K562 (cell line): ENCODE measurements around the gene FIZ1. TPM values are rescaled to one million over a fixed set of nuclear protein-coding genes. Genes with fewer than 3 reads are reported as not detected.

ENCODE experiments used
- ATAC-seq: fragments of 200-7000 bp; cut with Tn5 transposase; 3 replicates; pipeline ENCODE4 v1.9.1; 2020; ENCODE audit warnings: moderate library complexity
- BruUV-seq: library from RNA; stranded (reverse); fragments of 400-500 nt; replicated peaks from 2 replicates; lab custom pipeline; 2021; lab: Mats Ljungman, UMichigan
- CTCF ChIA-PET: fragments of 300-600 bp; formaldehyde crosslinking; extraction: SDS; loops from one replicate; lab custom pipeline; 2021; ENCODE audit warnings: low intra/inter-chr PET ratio; lab: Yijun Ruan, JAX
- POLR2A ChIA-PET: fragments of 300-600, 350-650 bp; sonication (Branson Sonifier 250); formaldehyde crosslinking; extraction: SDS; loops from one replicate; lab custom pipeline; 2021; ENCODE audit warnings: antibody characterized with exemption, inconsistent platforms; lab: Yijun Ruan, JAX
- DNase-seq, 4 experiments: peaks; one replicate each; pipeline versions ENCODE4 v3.0.0 to v3.0.0-alpha.2; 2011 to 2018; ENCODE audit warnings: low spot score in 3 of 4, mixed read lengths in 3 of 4; ENCODE audit errors: extremely low read depth in 1 of 4
- FAIRE-seq: peaks from 2 replicates; lab custom pipeline; 2011; peaks lifted over from hg19 to GRCh38; lab: Jason Lieb, UNC
- H2AFZ ChIP-seq: 2 replicates; pipeline ENCODE4 v1.6.0; 2011; ENCODE audit warnings: low read depth, low read length, control low read depth, inconsistent platforms
- H3K27ac ChIP-seq: fragments of 200-600 bp; 3 replicates; pipeline ENCODE4 v1.8.0; 2011; ENCODE audit warnings: low read depth, mild to moderate bottlenecking, control low read depth, inconsistent platforms, low read length, moderate library complexity, mixed read lengths; ENCODE audit errors: extremely low read depth
- H3K27me3 ChIP-seq, 2 experiments: fragments of 300-600 bp in 1 of 2; 2 replicates in 1 of 2; 3 replicates in 1 of 2; pipeline versions ENCODE4 v1.6.0 to v1.8.0; 2011; ENCODE audit warnings: inconsistent platforms in 2 of 2, low read length in 2 of 2, mild to moderate bottlenecking in 1 of 2, mixed read lengths in 1 of 2, moderate library complexity in 1 of 2; ENCODE audit not compliant: control insufficient read depth in 2 of 2, insufficient read depth in 2 of 2
- H3K36me3 ChIP-seq: fragments of 300-600 bp; 3 replicates; pipeline ENCODE4 v1.8.0; 2011; ENCODE audit warnings: mild to moderate bottlenecking, low read length, inconsistent platforms; ENCODE audit not compliant: control insufficient read depth, insufficient read depth
- H3K4me1 ChIP-seq, 2 experiments: fragments of 200-600 bp in 1 of 2; replicated peaks in 1 of 2; 2 replicates in 1 of 2; 3 replicates in 1 of 2; pipeline versions ENCODE4 v1.5.1 to v1.8.0; 2011; ENCODE audit warnings: inconsistent platforms in 2 of 2, low read length in 2 of 2, mild to moderate bottlenecking in 1 of 2, mixed read lengths in 1 of 2, moderate library complexity in 1 of 2; ENCODE audit not compliant: control insufficient read depth in 2 of 2, insufficient read depth in 2 of 2
- H3K4me2 ChIP-seq: 2 replicates; pipeline ENCODE4 v1.6.1; 2011; ENCODE audit warnings: low read length, control low read depth, inconsistent platforms, mixed read lengths; ENCODE audit not compliant: insufficient read depth
- H3K4me3 ChIP-seq: fragments of 200-600 bp; sonication (generic), shearing (Covaris generic); 2 replicates; pipeline ENCODE4 v1.5.1; 2016; ENCODE audit warnings: control low read depth, inconsistent platforms
- H3K79me2 ChIP-seq: fragments of 200-600 bp; 3 replicates; pipeline ENCODE4 v1.8.0; 2011; ENCODE audit warnings: low read length, inconsistent platforms; ENCODE audit not compliant: control insufficient read depth, insufficient read depth
- H3K9ac ChIP-seq, 2 experiments: 2 replicates each; pipeline versions ENCODE4 v1.6.0 to v1.6.1; 2011; ENCODE audit warnings: low read depth in 2 of 2, low read length in 2 of 2, control low read depth in 1 of 2, inconsistent platforms in 1 of 2, mild to moderate bottlenecking in 1 of 2, mixed read lengths in 1 of 2; ENCODE audit not compliant: insufficient read depth in 1 of 2
- H3K9me1 ChIP-seq: one replicate; pipeline ENCODE4 v1.6.0; 2011; ENCODE audit warnings: inconsistent platforms, mild to moderate bottlenecking, low read length, moderate library complexity; ENCODE audit not compliant: control insufficient read depth, insufficient read depth
- H3K9me3 ChIP-seq: replicated peaks from 2 replicates; pipeline ENCODE4 v1.5.1; 2011; ENCODE audit warnings: low read depth, low read length, inconsistent platforms; ENCODE audit not compliant: control insufficient read depth, insufficient read depth
- H4K20me1 ChIP-seq: replicated peaks from 2 replicates; pipeline ENCODE4 v1.6.1; 2011; ENCODE audit warnings: low read length, inconsistent platforms, mixed read lengths; ENCODE audit not compliant: control insufficient read depth, insufficient read depth
- BRD4 ChIP-seq: fragments of 200-600 bp; sonication (generic); IDR thresholded peaks from 2 replicates; pipeline ENCODE4 v1.6.1; 2017; ENCODE audit warnings: inconsistent platforms
- ERF ChIP-seq: fragments of 450-650 bp; formaldehyde crosslinking; IDR thresholded peaks from 2 replicates; pipeline ENCODE4 v1.4.0; 2020; ENCODE audit warnings: mild to moderate bottlenecking, mixed read lengths
- EWSR1 ChIP-seq: fragments of 450-650 bp; IDR thresholded peaks from 2 replicates; pipeline ENCODE4 v1.6.1; 2018; ENCODE audit warnings: borderline replicate concordance, mild to moderate bottlenecking, low read depth, moderate library complexity; ENCODE audit not compliant: partially characterized antibody
- FOXA1 ChIP-seq: fragments of 450-650 bp; IDR thresholded peaks from 2 replicates; pipeline ENCODE4 v1.6.1; 2016; ENCODE audit warnings: mild to moderate bottlenecking, borderline replicate concordance
- GATA2 ChIP-seq: sonication (generic); formaldehyde crosslinking; IDR thresholded peaks from 2 replicates; pipeline ENCODE4 v1.4.0; 2020; ENCODE audit warnings: mild to moderate bottlenecking, missing genetic modification reagents
- HCFC1 ChIP-seq: IDR thresholded peaks from 2 replicates; pipeline ENCODE4 v1.6.1; 2012; ENCODE audit warnings: low read depth, low read length, improper control_type of control experiment
- HMG20B ChIP-seq: fragments of 250-450 bp; sonication (Bioruptor Pico); IDR thresholded peaks from 2 replicates; pipeline ENCODE4 v1.5.0; 2021; ENCODE audit warnings: mild to moderate bottlenecking
- MBD2 ChIP-seq: sonication (generic); IDR thresholded peaks from 2 replicates; pipeline ENCODE4 v1.6.1; 2016; ENCODE audit warnings: low read depth, borderline replicate concordance
- MYC ChIP-seq, 2 experiments: fragments of 250-450 bp in 1 of 2; sonication (Bioruptor Pico) in 1 of 2; IDR thresholded peaks; 2 replicates each; pipeline versions ENCODE4 v1.5.1 to v1.6.1; 2012 to 2021; ENCODE audit warnings: low read depth in 2 of 2, borderline replicate concordance in 1 of 2, improper control_type of control experiment in 1 of 2, low read length in 1 of 2, mild to moderate bottlenecking in 1 of 2, moderate library complexity in 1 of 2
- PHF8 ChIP-seq: fragments of 200-600 bp; sonication (generic); IDR thresholded peaks from 2 replicates; pipeline ENCODE4 v1.6.1; 2012; ENCODE audit warnings: mixed run types, mild to moderate bottlenecking, inconsistent platforms, low read length, moderate library complexity, borderline replicate concordance
- PML ChIP-seq: IDR thresholded peaks from 2 replicates; pipeline ENCODE4 v1.6.1; 2012; ENCODE audit warnings: low read length, inconsistent platforms
- POLR2B ChIP-seq: fragments of 450-650 bp; IDR thresholded peaks from 2 replicates; pipeline ENCODE4 v1.6.1; 2018; ENCODE audit warnings: low read depth; ENCODE audit not compliant: partially characterized antibody
- POLR3G ChIP-seq: IDR thresholded peaks from 2 replicates; pipeline ENCODE4 v1.6.1; 2011; ENCODE audit not compliant: insufficient read length, insufficient replicate concordance; ENCODE audit errors: extremely low read depth
- PRDM10 ChIP-seq: fragments of 450-650 bp; IDR thresholded peaks from 2 replicates; pipeline ENCODE4 v1.6.1; 2018; ENCODE audit not compliant: partially characterized antibody
- RBM25 ChIP-seq: fragments of 200-400 bp; formaldehyde crosslinking; IDR thresholded peaks from 2 replicates; pipeline ENCODE4 v1.6.1; 2018; ENCODE audit warnings: low read length, low read depth, moderate library complexity; ENCODE audit not compliant: severe bottlenecking
- RUNX1 ChIP-seq: sonication (generic); IDR thresholded peaks from 2 replicates; pipeline ENCODE4 v1.6.1; 2016; ENCODE audit warnings: antibody characterized with exemption, low read depth
- SIRT6 ChIP-seq: IDR thresholded peaks from one replicate; pipeline ENCODE4 v1.6.1; 2012; ENCODE audit warnings: low read depth, mild to moderate bottlenecking, control low read depth, inconsistent platforms, low read length, moderate library complexity
- ZNF699 ChIP-seq: fragments of 250-450 bp; sonication (Bioruptor Pico); IDR thresholded peaks from 2 replicates; pipeline ENCODE4 v1.8.0; 2021; ENCODE audit warnings: mild to moderate bottlenecking, moderate library complexity; ENCODE audit not compliant: insufficient replicate concordance
- WGBS: fragments of 100-300 bp; shearing (Covaris generic); methylation state at CpG from one replicate; pipeline ENCODE4 v1.1.6; 2016; ENCODE audit warnings: low coverage, mixed read lengths; ENCODE audit not compliant: insufficient coverage; ENCODE audit errors: missing lambda C conversion rate; 5-methylcytosine and 5-hydroxymethylcytosine counted together
- in situ Hi-C: fragments of 300-500 bp; cut with MboI; formaldehyde crosslinking; loops from 4 replicates; pipeline ENCODE4 v1.15.0; 2018; ENCODE audit warnings: inconsistent platforms, mixed read lengths
- intact Hi-C: fragments of 100-400 bp; cut with micrococcal nuclease; formaldehyde crosslinking; loops from 2 replicates; pipeline ENCODE4 v1.14.2; 2022
- polyA plus RNA-seq, 8 experiments: library from polyadenylated mRNA; depleted of rRNA in 4 of 8; stranded (reverse) in 5 of 8; unstranded in 3 of 8; fragments of >200 nt; fragmentation: Nextera tagmentation in 2 of 8; fragmentation: Illumina TruSeq in 1 of 8; extraction: Ambion mirVana in 2 of 8; extraction: Trizol in 1 of 8; gene quantifications; 2 replicates each; pipeline versions ENCODE4 v1.2.1 to v1.2.3, GENCODE V29; 2011 to 2014; ENCODE audit warnings: inconsistent platforms in 1 of 8, missing spikeins in 1 of 8
- total RNA-seq, 7 experiments: library from RNA; depleted of rRNA in 6 of 7; stranded (reverse); fragments of >200 nt in 6 of 7; fragmentation: Illumina TruSeq in 2 of 7; extraction: Trizol in 2 of 7; gene quantifications; 2 replicates each; pipeline versions ENCODE4 v1.2.1 to v1.2.3, GENCODE V29; 2011 to 2021; ENCODE audit warnings: low replicate concordance in 1 of 7
- TF ChIP-seq, protein P1 (sequence below): sonication (generic); formaldehyde crosslinking; IDR thresholded peaks from 2 replicates; pipeline ENCODE4 v1.8.0; 2022; ENCODE audit warnings: missing genetic modification reagents, mild to moderate bottlenecking, borderline replicate concordance

Gene FIZ1
- total and polyA plus RNA-seq, 9 of the 15 experiments (the other 6 are each of a cell fraction or from before 2014, with no cell fraction given): 0.79 to 17.5 (median 5.5) TPM

DNA sequence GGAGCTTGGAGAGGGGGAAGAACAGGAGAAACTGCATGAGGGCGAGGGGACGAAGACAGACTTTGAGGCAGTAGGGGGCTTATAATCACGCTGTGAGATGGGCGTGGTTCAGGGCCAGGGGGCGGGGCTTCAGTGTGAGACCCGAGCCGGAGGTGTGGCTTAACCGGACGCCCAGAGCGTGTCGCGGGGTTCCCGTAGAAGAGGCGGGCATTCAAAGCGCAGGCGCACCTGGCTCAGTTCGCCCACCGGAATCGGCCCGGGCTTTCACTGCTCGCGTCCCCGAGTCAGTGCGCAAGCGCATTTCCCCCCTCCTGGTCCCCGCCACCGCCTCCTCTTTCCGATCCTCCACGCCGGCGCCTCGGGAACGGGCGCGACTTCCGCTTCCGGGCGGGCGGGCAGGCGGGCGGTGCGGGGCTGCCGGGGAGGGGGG is 5.9 kb upstream of the FIZ1 start:
- peaks cover 27 to 44% of the 10 kb centered on the region in 2 experiments for H3K4me1 ChIP-seq
- peak overlapping the region; percentile 82 for H2AFZ ChIP-seq
- intact Hi-C loops: no loop called here
- H3K27me3 ChIP-seq: no peaks in the 10 kb centered on the region
- peak; percentile 86 for FAIRE-seq
- H3K9me3 ChIP-seq: 0 out of 2 replicates have a peak, but pooled peaks cover 2% of the 10 kb centered on the region
- peak; percentile 89 for ATAC-seq
- in situ Hi-C loops: no loop called here
- WGBS: 0% methylated on average over 33 of the region's 43 CpGs
- POLR2A ChIA-PET: interaction anchor here (0.7 to 2.2 kb wide), 10 partner anchors 10 to 121 kb away, joined by 3 to 18 read pairs (median 5); partner anchors contain the start of gene ZNF784
- DNase-seq: peak; percentile 88 to 98 (median 92)
- peaks cover 31% of the 10 kb centered on the region for H3K79me2 ChIP-seq
- H3K9me1 ChIP-seq: no peaks in the 10 kb centered on the region
- CTCF ChIA-PET: interaction anchor here (1.7 to 2.5 kb wide), 2 partner anchors 26 to 88 kb away, joined by 4 to 23 read pairs; no protein-coding TSS in a partner anchor
- no TSS peak for BruUV-seq
- H3K9ac ChIP-seq: peak overlapping the region; percentile 80 to 93; a peak in 3 of 4 replicates
- no peaks in the 10 kb centered on the region for H4K20me1 ChIP-seq
- H3K27ac ChIP-seq: peak overlapping the region; percentile 87
- peak overlapping the region; percentile 97 for H3K4me2 ChIP-seq
- peaks cover 16% of the 10 kb centered on the region; the same call in 2 of the 3 replicates for H3K36me3 ChIP-seq
- peak overlapping the region; percentile 84 for H3K4me3 ChIP-seq
- TF ChIP-seq BRD4 (no peak), ERF (CRISPR knock-in tag) (no peak), ZNF699 (no peak), RUNX1 (no peak), RBM25 (no peak), HCFC1 (peak; percentile 20; the same call in 1 of the 2 replicates), HMG20B (CRISPR knock-in tag) (no peak), PML (no peak), EWSR1 (no peak), SIRT6 (no peak), POLR3G (no peak), PHF8 (peak; percentile 42; the same call in 1 of the 2 replicates), MYC (IDR thresholded peaks at IDR 0.05; ENCODE audit: low read depth, low read length) (peak; percentile 10), MYC (CRISPR knock-in tag; IDR thresholded peaks at IDR 0.05; ENCODE audit: borderline replicate concordance, low read depth) (no peak), GATA2 (CRISPR knock-in tag) (no peak), PRDM10 (no peak), FOXA1 (no peak), MBD2 (no peak), POLR2B (peak; percentile 51)
- TF ChIP-seq, protein P1, sequence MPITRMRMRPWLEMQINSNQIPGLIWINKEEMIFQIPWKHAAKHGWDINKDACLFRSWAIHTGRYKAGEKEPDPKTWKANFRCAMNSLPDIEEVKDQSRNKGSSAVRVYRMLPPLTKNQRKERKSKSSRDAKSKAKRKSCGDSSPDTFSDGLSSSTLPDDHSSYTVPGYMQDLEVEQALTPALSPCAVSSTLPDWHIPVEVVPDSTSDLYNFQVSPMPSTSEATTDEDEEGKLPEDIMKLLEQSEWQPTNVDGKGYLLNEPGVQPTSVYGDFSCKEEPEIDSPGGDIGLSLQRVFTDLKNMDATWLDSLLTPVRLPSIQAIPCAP: no peak
